Heart right ventricle (tissue), 16 donors: ENCODE results near the gene DPF3. TPM values are rescaled to one million over a fixed set of nuclear protein-coding genes. Genes with fewer than 3 reads are reported as not detected.
A peak's percentile ranks its signal among the peaks of the same experiment; 100 is the strongest.

Experiments used
- ATAC-seq, 8 donors: fragments of 200-7000 bp; cut with Tn5 transposase; one replicate each; pipeline ENCODE4 v1.9.1; 2020; ENCODE audit warnings: mild to moderate bottlenecking in 8 of 8, moderate library complexity in 8 of 8, moderate number of reproducible peaks in 1 of 8
- DNase-seq, 2 donors: peaks; one replicate each; pipeline ENCODE4 v3.0.0-alpha.2; 2020
- H3K27ac ChIP-seq, 10 donors: fragments of 200-600 bp; sonication (generic) in 2 of 10; one replicate each; pipeline versions ENCODE4 v1.5.0 to v1.8.0; 2020 to 2022; ENCODE audit warnings: mild to moderate bottlenecking in 3 of 10
- H3K27me3 ChIP-seq, 7 donors: fragments of 200-600 bp; one replicate each; pipeline ENCODE4 v1.8.0; 2021 to 2022; ENCODE audit warnings: mild to moderate bottlenecking in 2 of 7
- H3K36me3 ChIP-seq, 9 donors: fragments of 200-600 bp; sonication (generic) in 1 of 9; one replicate each; pipeline versions ENCODE4 v1.5.0 to v1.8.0; 2020 to 2022; ENCODE audit warnings: mild to moderate bottlenecking in 2 of 9
- H3K4me1 ChIP-seq, 9 donors: fragments of 200-600 bp; sonication (generic) in 1 of 9; one replicate each; pipeline versions ENCODE4 v1.5.0 to v1.8.0; 2020 to 2022; ENCODE audit warnings: mild to moderate bottlenecking in 4 of 9
- H3K4me3 ChIP-seq, 10 donors: fragments of 200-600 bp; sonication (generic) in 2 of 10; one replicate each; pipeline versions ENCODE4 v1.5.0 to v1.8.0; 2020 to 2022; ENCODE audit warnings: mild to moderate bottlenecking in 7 of 10, moderate library complexity in 2 of 10
- H3K9me3 ChIP-seq, 11 donors: fragments of 200-600 bp in 10 of 11; sonication (generic) in 2 of 11; one replicate each; pipeline versions ENCODE4 v1.5.0 to v1.8.0; 2013 to 2022; ENCODE audit warnings: mild to moderate bottlenecking in 2 of 11, control low read depth in 1 of 11, moderate library complexity in 1 of 11
- CTCF ChIP-seq, 9 donors: fragments of 200-600 bp; sonication (generic) in 2 of 9; IDR thresholded peaks; one replicate each; pipeline versions ENCODE4 v1.5.0 to v1.8.0; 2021 to 2022; ENCODE audit warnings: antibody characterized with exemption in 9 of 9, mild to moderate bottlenecking in 5 of 9, moderate library complexity in 1 of 9
- WGBS, 2 donors: extraction: QIAGEN DNeasy Blood & Tissue Kit; methylation state at CpG; one replicate each; pipeline ENCODE4 v1.1.7; 2013; ENCODE audit warnings: inconsistent platforms in 1 of 2; 5-methylcytosine and 5-hydroxymethylcytosine counted together
- intact Hi-C, 10 donors: fragments of 100-400 bp; cut with DNase I; formaldehyde crosslinking; loops; one replicate each; pipeline versions ENCODE4 v1.11.1 to v1.14.2; 2022
- polyA plus RNA-seq, 2 donors: library from polyadenylated mRNA; stranded (reverse); fragments of 200-250 nt; gene quantifications; one replicate each; pipeline ENCODE4 v1.2.3, GENCODE V29; 2013
- total RNA-seq, 10 donors: library from RNA; stranded (reverse); fragmentation: NEBNext Ultra II Directional in 3 of 10; extraction: Animal tissue kit (Norgen Biotek cat#: 25700) in 3 of 10; gene quantifications; one replicate each; pipeline versions ENCODE4 v1.2.1 to v1.2.4, GENCODE V29; 2021 to 2023
- donor health status: Arrhythmogenic right ventricular cardiomyopathy.
- donor health status: ischemic (EF 13 %, LVEDD 7.1; RV severe dilation, severe dysfunction).
- donor health status: healthy with polysubstance abuse.
- donor health status: DM: no; HTN: yes; CAD: no.
- donor health status: DM: no; HTN: no; CAD: no.
- donor health status: ischemic (EF 25% LVEDD 6.9; RV normal size, moderate dysfunction).
- donor health status: ischemic (EF 25% LVEDD 5.7; RV mildly dilated, moderate dysfunction).
- donor health status: healthy.
- donor health status: DM: yes; HTN: yes; CAD: no.
- donor health status: Ischemic cardiomyopathy.
- donor health status: ischemic (EF 35%, LVEDD 5.7; RV mildly dilated, moderate dysfunction).
- donor health status: nonischemic (EF 11% LVEDD 7.7; RV severe dilation, severe dysfunction).
- donor health status: DM: yes; HTN: yes; CAD: no.
- donor health status: PGD.
- donor health status: ischemic (EF 29% LVEDD 5.4; RV normal size, mild dysfunction).
- donor health status: nonischemic (EF 23%, LVEDD 6.1; RV moderate dilation, normal function).

The DPF3 gene
- total and polyA plus RNA-seq, 12 donors: 3.8 to 52.3 (median 35.6) TPM

GRCh38 chr14:72888636-72889201 lies 5.2 kb downstream of the DPF3 start:
- Histone ChIP-seq H3K36me3 (no peaks in the 10 kb centered on the region), H3K27me3 (peaks cover 0 to 43% (median 6%) of the 10 kb centered on the region in 7 donors), H3K4me3 (no peak overlapping the region), H3K4me1 (peaks cover 0 to 58% (median 24%) of the 10 kb centered on the region in 9 donors), H3K9me3 (peaks cover 0 to 7% (median 0%) of the 10 kb centered on the region in 11 donors), H3K27ac (peak overlapping the region in 7 of 10 donors; percentile 5 to 87 (median 66))
- WGBS, 2 donors: 69 to 70% methylated on average over 2 of the region's 2 CpGs
- intact Hi-C loops: no loop called here
- DNase-seq: no peak
- ATAC-seq: no peak
- TF ChIP-seq CTCF (IDR thresholded peaks at IDR 0.05): no peak

GRCh38 chr14:72888192-72888591 lies 5.7 kb downstream of the DPF3 start:
- peak overlapping the region in 6 of 10 donors; percentile 3 to 87 (median 75) for H3K27ac ChIP-seq
- ATAC-seq: no peak
- no peak for DNase-seq
- H3K4me1 ChIP-seq: peaks cover 0 to 63% (median 28%) of the 10 kb centered on the region in 9 donors
- intact Hi-C loops: no loop called here
- WGBS, 2 donors: 61 to 63% methylated on average over 2 of the region's 2 CpGs
- H3K9me3 ChIP-seq: peaks cover 0 to 7% (median 0%) of the 10 kb centered on the region in 11 donors
- no peaks in the 10 kb centered on the region for H3K36me3 ChIP-seq
- TF ChIP-seq CTCF (IDR thresholded peaks at IDR 0.05): no peak
- no peak overlapping the region for H3K4me3 ChIP-seq
- H3K27me3 ChIP-seq: peaks cover 0 to 41% (median 6%) of the 10 kb centered on the region in 7 donors

GRCh38 chr14:72887514-72887913 lies 6.4 kb downstream of the DPF3 start:
- no peaks in the 10 kb centered on the region for H3K36me3 ChIP-seq
- WGBS, 2 donors: 75 to 81% methylated on average over 3 of the region's 3 CpGs
- DNase-seq (no peak), ATAC-seq (no peak)
- peak overlapping the region in 4 of 10 donors; percentile 66 to 87 (median 86) for H3K27ac ChIP-seq
- H3K9me3 ChIP-seq: peaks cover 0 to 7% (median 0%) of the 10 kb centered on the region in 11 donors
- H3K4me3 ChIP-seq: no peak overlapping the region
- no peak for TF ChIP-seq CTCF (IDR thresholded peaks at IDR 0.05)
- peaks cover 0 to 35% (median 6%) of the 10 kb centered on the region in 7 donors for H3K27me3 ChIP-seq
- peaks cover 0 to 69% (median 29%) of the 10 kb centered on the region in 9 donors for H3K4me1 ChIP-seq
- intact Hi-C loops: no loop called here

- ATAC-seq (no peak), DNase-seq (no peak)
- H3K36me3 ChIP-seq: peaks cover 0 to 2% (median 0%) of the 10 kb centered on the region in 9 donors
- H3K4me1 ChIP-seq: peaks cover 0 to 51% (median 17%) of the 10 kb centered on the region in 9 donors
- no peak overlapping the region for H3K4me3 ChIP-seq
- peaks cover 0 to 5% (median 0%) of the 10 kb centered on the region in 7 donors for H3K27me3 ChIP-seq
- TF ChIP-seq CTCF (IDR thresholded peaks at IDR 0.05): no peak
- intact Hi-C loops: no loop called here
- peaks cover 0 to 7% (median 0%) of the 10 kb centered on the region in 11 donors for H3K9me3 ChIP-seq
- WGBS, 2 donors: 49 to 56% methylated on average over 4 of the region's 4 CpGs
- H3K27ac ChIP-seq: peak overlapping the region in 2 of 10 donors; percentile 6 to 23
Measured at GRCh38 chr14:72884386-72884785, 9.5 kb downstream of the DPF3 start.
